ENCODE results near the gene KEL.

Gene KEL

GRCh38 chr7:142964502-142965246 is 2.5 kb upstream of the KEL start:
- Histone ChIP-seq H3K27ac (no peak overlapping the region), H3K4me3 (no peak overlapping the region)

- H3K27ac ChIP-seq = no peak overlapping the region
- no peak overlapping the region for H3K4me3 ChIP-seq
These were observed 1.8 kb upstream of the KEL start for GRCh38 chr7:142963993-142964392.

GRCh38 chr7:142962991-142963390 is 828 bp upstream of the KEL start:
- Histone ChIP-seq H3K4me3 (no peak overlapping the region), H3K27ac (no peak overlapping the region)

- H3K27ac ChIP-seq = no peak overlapping the region
- no peak overlapping the region for H3K4me3 ChIP-seq
These were observed 579 bp downstream of the KEL start for GRCh38 chr7:142961595-142961972.

- no peak overlapping the region for H3K27ac ChIP-seq
- no peak overlapping the region for H3K4me3 ChIP-seq
These were observed 1.1 kb downstream of the KEL start for GRCh38 chr7:142960955-142961512.

- Histone ChIP-seq H3K4me3 (no peak overlapping the region), H3K27ac (no peak overlapping the region)
These were observed 3.0 kb downstream of the KEL start for GRCh38 chr7:142959202-142959601.

GRCh38 chr7:142957723-142958122 is 4.4 kb downstream of the KEL start:
- Histone ChIP-seq H3K27ac (no peak overlapping the region), H3K4me3 (no peak overlapping the region)

- Histone ChIP-seq H3K4me3 (no peak overlapping the region), H3K27ac (peak overlapping the region in 1 of 21 experiments; percentile 42)
These were observed 5.1 kb downstream of the KEL start for GRCh38 chr7:142956951-142957623.

- H3K4me3 ChIP-seq = no peak overlapping the region
- no peak overlapping the region for H3K27ac ChIP-seq
These were observed 7.4 kb downstream of the KEL start for GRCh38 chr7:142954680-142955268.

- Histone ChIP-seq H3K4me3 (no peak overlapping the region), H3K27ac (no peak overlapping the region)
These were observed 11.9 kb downstream of the KEL start for GRCh38 chr7:142950235-142950634.

- no peak overlapping the region for H3K4me3 ChIP-seq
- no peak overlapping the region for H3K27ac ChIP-seq
These were observed 13.6 kb downstream of the KEL start for GRCh38 chr7:142948603-142949002.

- no peak overlapping the region for H3K4me3 ChIP-seq
- H3K27ac ChIP-seq = no peak overlapping the region
These were observed 17.2 kb downstream of the KEL start for GRCh38 chr7:142945001-142945400.

GRCh38 chr7:142943706-142944268 is 18.4 kb downstream of the KEL start:
- Histone ChIP-seq H3K4me3 (no peak overlapping the region), H3K27ac (no peak overlapping the region)

- H3K27ac ChIP-seq = no peak overlapping the region
- H3K4me3 ChIP-seq = no peak overlapping the region
These were observed 19.4 kb downstream of the KEL start for GRCh38 chr7:142942746-142943145.

GRCh38 chr7:142941541-142941940 is 20.6 kb downstream of the KEL start:
- Histone ChIP-seq H3K27ac (no peak overlapping the region), H3K4me3 (no peak overlapping the region)

- H3K27ac ChIP-seq = no peak overlapping the region
- H3K4me3 ChIP-seq = no peak overlapping the region
These were observed 21.1 kb downstream of the KEL start for GRCh38 chr7:142940966-142941535.

- no peak within 1 kb of the TSS for H3K27ac ChIP-seq
These were observed 22.8 kb downstream of the KEL start, which contains the start of gene LLCFC1 for GRCh38 chr7:142939226-142939910. TSS of gene LLCFC1 (plus strand) at chr7:142939484. CDS start at chr7:142939622, 138 bp downstream.

GRCh38 chr7:142938611-142939010 is 23.6 kb downstream of the KEL start:
- H3K4me3 ChIP-seq = no peak overlapping the region
- no peak overlapping the region for H3K27ac ChIP-seq

More at GRCh38 chr7:142939226-142939910, 22.8 kb downstream of the KEL start, which contains the start of gene LLCFC1:
- H3K4me3 ChIP-seq = no peak within 1 kb of the TSS

GRCh38 chr7:142935941-142936565 is 26.1 kb downstream of the KEL start:
- Histone ChIP-seq H3K27ac (no peak overlapping the region), H3K4me3 (no peak overlapping the region)

All from skin epidermis (tissue), 12 donors.